Measurements from ENCODE around the gene ASB16.

DNA sequence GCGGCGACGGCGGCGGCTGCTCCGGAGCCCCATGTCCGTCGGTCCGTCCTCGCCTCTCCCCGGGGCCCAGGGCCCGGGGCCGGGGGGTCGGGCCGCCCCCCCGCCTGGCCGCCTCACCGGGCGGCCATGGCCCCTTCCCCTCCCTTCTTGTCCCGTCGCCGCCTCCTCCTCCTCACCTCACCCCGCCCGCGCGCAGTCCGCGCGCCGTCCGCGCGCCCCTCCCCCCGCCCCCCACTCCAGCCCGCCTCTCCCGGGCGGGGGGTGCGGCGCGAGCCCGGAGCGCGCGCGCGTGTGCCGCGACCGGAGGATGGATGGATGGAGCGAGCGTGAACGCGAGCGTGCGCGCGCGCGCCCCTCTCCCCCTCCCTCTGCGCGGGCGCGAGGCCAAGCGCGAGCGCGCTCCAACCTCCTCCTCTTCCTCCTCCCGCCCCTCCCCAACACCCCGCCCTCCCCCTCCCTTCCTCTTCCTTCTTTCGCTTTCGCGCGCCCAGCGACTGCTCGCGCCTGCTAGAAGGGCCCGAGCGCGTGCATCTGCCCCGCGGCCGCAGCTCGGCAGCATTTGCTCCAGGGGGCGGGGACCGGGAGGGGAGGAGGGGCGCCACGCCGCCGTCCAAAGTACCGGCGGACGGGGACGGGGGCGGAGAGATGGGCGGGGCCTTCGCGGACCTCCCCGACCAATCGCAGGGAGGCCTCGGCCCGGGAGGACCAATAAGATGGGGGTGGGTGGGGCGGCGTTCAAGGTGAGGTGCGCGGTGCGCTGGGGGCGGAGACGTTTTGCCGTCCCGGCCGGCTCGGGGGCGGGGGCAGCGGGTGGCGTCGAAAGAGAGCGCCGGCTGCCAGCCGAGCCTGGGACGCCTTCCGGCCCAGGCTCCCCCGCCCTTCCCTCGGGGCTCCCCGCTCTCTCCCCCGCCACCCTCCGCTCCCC, 29.3 kb downstream of the ASB16 start, which contains the start of gene ATXN7L3:
- TF ChIP-seq EP300 (conservative IDR thresholded peaks at IDR 0.05; ENCODE audit: poor library complexity, severe bottlenecking) (no peak), SMC3 (conservative IDR thresholded peaks at IDR 0.05; ENCODE audit: poor library complexity) (no peak), EZH2 (IDR thresholded peaks at IDR 0.05; ENCODE audit: borderline replicate concordance, insufficient read depth, low read length, poor library complexity, severe bottlenecking) (no peak), POLR2AphosphoS5 (IDR thresholded peaks at IDR 0.05) (peak; percentile 46)
- TF ChIP-seq, protein P1, sequence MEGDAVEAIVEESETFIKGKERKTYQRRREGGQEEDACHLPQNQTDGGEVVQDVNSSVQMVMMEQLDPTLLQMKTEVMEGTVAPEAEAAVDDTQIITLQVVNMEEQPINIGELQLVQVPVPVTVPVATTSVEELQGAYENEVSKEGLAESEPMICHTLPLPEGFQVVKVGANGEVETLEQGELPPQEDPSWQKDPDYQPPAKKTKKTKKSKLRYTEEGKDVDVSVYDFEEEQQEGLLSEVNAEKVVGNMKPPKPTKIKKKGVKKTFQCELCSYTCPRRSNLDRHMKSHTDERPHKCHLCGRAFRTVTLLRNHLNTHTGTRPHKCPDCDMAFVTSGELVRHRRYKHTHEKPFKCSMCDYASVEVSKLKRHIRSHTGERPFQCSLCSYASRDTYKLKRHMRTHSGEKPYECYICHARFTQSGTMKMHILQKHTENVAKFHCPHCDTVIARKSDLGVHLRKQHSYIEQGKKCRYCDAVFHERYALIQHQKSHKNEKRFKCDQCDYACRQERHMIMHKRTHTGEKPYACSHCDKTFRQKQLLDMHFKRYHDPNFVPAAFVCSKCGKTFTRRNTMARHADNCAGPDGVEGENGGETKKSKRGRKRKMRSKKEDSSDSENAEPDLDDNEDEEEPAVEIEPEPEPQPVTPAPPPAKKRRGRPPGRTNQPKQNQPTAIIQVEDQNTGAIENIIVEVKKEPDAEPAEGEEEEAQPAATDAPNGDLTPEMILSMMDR (IDR thresholded peaks at IDR 0.05; ENCODE audit: poor library complexity, severe bottlenecking), result no peak
